Ovary (tissue), 3 donors: ENCODE measurements around the gene GPX4.

ENCODE experiments used
- CTCF ChIP-seq, 3 donors: fragments of 450-650 bp in 2 of 3; fragments of 200-600 bp in 1 of 3; IDR thresholded peaks; one replicate each; pipeline versions ENCODE4 v1.5.1 to v1.8.0; 2016 to 2022; ENCODE audit warnings: antibody characterized with exemption in 3 of 3, mild to moderate bottlenecking in 1 of 3
- POLR2A ChIP-seq: fragments of 450-650 bp; IDR thresholded peaks from one replicate; pipeline ENCODE4 v1.6.1; 2017; ENCODE audit warnings: antibody characterized with exemption, mild to moderate bottlenecking, moderate library complexity
- donor health status: DM: no; HTN: no; CAD: no.

DNA sequence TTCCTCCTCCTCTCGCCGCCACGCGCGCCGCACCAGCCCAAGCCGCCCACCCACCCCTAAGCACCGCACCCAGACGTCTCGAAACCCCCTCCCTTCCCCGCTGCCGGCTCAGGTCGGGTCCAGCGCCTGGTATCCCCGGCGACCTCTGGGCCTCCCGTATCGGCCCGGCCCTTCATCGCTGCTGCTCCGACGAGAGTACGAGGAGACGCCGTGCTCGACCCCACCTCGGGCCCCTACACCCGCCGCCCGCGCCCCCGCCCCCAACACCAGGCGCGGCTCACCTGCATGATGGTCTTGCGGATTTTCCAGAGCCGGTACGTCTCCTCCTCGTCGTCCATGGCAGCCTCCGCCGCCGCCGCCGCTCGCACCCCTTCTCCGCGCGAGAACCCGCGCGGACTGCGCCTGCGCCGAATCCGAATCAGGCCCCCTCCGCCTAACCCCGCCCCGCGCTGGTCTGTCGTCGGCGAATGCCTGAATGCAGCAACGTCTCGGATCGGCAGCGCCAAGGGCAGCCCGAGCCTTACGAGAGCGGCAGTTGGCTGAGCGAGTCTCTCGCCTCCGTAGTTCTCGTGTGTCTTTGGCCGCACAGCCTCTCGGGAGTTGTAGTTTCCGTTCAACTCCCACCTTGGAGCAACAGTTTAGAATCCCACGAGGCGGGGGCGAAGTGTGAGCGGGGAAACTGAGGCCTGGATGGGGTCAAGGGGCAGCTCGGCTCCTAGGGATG is 8.7 kb upstream of the GPX4 start, which contains the start of gene POLR2E:
- TF ChIP-seq CTCF (IDR thresholded peaks at IDR 0.05) (no peak), POLR2A (peak; percentile 64)
